Measurements from ENCODE around the gene RILP.

The RILP gene

GRCh38 chr17:1647802-1648171 lies 1.9 kb downstream of the RILP start:
- no peak for DNase-seq

GRCh38 chr17:1646199-1646875 lies 3.3 kb downstream of the RILP start:
- no peak for DNase-seq

DNA sequence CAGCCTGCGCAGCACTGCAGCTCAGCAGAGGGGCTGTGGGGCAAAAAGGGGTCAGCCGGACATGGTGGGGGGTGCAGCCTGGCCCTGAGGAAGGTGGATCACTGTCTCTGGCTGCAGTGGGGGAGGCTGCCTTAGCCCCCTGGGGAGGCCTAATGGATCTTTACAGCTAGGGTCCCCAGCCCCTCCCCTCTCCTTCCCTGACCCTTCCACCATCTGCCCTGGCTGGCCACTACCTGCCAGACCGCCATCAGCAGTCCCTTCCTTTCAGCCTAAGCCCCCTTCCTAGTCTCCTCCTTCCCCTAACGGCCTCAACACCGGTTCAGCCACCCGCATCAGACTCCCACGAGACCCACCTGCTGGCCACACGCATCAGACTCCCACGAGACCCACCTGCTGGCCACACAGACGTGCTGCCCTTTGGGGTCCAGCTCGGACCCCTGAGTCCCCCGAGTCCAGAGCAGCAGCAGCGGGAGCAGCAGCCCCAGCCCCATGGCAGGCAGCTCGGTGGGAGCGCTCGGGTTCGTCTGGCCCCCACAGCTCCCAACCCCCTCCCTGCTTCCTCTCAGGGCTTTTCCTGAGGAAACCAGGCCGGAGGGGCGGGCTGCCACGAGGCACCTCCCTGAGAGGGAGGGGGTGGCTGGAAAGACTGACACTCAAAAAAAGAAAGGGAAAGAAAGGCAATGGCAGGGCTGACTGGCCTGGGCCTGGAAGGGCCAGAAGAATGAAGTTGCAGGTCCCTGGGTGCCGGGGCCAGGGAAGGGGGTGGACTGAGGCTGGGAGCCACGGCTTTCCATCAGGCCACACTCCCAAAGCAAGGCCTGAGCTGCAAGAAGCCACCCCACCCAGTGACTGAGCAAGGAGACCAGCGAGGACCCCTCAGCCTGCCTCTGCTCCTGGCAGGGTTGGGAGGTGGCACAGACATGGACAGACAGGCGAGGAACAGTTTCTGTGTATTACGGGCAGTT lies 4.2 kb downstream of the RILP start, which contains the start of gene SCARF1:
SCARF1 (minus strand) TSS at position 526 of the 965 bp plus-strand sequence; CDS start at position 491, 35 bp downstream.
- no peak for DNase-seq

GRCh38 chr17:1644493-1645206 lies 5.0 kb downstream of the RILP start:
- DNase-seq, result no peak

GRCh38 chr17:1643999-1644492 lies 5.6 kb downstream of the RILP start:
- no peak for DNase-seq

- peak; percentile 90 for DNase-seq
These were observed 6.2 kb downstream of the RILP start for GRCh38 chr17:1643293-1643998.

DNA sequence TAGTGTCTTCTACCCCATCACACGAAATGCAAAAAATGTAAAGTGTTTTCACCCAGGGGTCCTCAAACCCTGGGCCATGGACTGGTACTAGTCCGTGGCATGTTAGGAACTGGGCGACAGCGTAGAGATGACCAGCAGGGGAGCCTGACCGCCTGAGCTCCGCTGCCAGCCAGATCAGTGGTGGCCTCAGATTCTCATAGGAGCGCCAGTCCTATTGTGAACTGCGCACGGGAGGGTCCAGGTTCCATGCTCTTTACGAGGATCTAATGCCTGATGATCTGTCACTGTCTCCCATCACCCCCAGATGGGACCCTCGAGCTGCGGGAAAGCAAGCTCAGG lies 8.6 kb downstream of the RILP start:
- DNase-seq, result no peak

DNA sequence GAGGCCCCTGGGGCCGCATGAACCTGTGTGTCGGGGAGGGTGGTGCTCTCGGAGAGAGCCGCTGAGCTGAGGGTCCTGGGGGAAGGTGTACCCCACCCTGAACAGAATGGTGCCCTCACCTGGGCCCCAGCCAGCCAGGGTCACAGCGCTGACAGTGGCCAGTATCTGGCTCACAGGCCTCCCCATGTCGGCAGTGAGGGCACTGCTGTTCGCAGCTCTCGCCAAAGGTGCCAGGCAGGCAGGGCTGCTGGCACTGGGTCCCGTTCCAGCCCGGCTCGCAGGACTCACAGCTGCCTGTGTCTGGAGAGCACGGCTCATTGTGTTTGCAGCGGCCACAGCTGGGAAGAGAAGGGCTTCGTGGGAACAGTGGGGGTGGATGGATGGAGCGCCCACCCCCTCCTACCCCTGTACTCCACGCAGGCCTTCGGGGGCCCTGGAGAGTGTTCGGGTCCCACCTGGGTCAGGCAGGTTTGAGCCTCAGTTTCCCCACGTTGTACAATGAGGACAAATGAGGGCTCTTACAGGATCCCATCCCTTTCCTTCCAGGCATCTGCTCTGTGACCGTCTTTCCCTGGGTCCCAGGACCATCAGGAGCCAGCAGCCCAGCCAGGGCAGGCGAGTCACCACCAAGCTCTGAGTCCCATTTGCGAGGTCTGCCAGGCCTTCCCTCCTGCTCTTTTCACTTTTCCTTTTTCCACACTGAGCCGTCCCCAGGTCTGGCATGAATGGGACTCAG lies 9.2 kb downstream of the RILP start:
- no peak for DNase-seq

DNA sequence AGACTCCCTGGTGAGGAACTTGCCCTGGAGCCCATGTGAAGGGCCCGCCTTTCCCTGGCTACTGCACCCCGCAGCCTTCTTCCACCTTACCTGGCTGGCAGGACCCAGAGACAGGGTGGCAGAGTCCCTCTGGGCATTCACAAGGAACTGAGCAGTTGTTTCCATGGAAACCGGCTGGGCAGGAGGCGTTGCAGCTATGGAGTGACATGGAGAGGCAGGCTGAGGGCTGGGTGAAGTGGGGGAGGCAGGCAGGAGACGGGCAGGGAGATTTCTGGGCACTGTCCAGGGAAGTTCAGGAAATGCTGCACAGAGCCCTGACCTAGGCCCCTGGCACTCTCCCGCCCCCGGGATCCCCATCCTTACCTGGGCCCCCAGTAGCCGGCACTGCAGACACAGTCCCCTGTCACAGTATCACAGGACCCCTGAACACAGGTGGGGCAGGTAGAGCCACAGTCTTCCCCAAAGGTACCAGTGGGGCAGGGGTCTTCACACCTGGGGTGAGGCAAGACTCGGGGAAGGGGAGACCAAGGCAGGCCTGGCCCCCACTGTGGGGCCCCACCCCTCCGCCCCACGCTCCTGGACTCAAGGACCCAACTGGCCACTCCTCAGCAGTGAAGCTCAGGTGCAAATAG lies 10.0 kb downstream of the RILP start:
- DNase-seq, result peak; percentile 68

GRCh38 chr17:1638624-1639300 lies 10.9 kb downstream of the RILP start:
- DNase-seq, result no peak

- DNase-seq, result no peak
These were observed 11.5 kb downstream of the RILP start for GRCh38 chr17:1638171-1638590.

DNA sequence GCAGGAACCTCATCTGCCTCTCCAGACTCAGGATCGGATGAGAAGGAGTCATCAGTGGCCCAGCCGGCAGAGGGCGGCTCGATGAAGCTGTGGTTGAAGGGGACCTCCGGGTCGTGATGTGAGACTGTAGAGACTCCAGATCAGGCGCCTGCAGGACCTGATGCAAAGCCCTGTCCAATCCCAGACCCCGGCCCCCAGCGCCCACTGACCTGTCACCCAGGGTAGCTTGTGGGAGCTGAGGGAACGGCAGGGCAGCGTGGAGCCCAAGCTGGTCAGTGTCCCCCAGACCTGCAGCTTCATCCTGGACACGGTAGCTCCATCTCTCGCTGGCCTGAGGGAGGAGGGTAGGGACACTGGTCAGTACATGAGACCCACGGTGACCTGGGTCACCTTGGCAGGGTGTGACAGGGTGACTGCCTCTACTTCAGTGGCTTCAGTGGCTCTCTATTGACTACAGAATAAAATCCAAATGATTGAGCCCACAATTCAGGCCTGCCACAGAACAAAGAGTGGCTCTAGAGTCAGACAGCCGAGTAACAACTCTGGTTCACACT lies 12.9 kb downstream of the RILP start:
- DNase-seq, result no peak

DNA sequence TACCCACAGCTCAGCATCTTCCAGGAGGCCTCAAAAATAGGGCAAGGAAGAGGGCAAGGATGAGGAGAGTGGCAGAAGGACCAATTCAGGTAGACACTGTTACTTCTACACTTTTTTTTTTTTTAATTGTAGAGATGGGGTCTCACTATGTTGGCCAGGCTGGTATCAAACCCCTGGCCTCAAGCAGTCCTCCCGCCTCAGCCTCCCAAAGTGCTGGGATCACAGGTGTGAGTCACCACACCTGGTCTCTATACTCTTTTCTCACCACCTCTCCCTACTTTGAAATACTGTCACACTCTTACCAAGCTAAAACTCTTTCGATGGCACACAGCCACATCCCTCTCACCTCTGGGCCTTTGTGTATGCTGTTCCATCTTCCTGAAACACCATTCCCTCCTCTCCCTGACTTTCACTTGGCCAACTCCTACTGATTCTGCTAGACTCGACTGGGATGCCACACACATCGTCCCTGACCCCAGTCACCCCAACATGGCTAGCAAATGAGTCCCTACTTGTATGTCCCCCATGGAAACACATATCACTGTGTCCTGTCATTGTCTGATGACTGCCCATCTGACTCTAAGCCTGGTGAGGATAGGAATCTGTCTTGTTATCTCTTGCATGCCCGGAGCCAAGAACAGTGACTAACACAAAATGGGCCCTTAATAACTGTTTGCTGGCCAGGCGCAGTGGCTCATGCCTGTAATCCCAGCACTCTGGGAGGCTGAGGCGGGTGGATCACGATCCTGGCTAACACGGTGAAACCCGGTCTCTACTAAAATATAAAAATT lies 13.8 kb downstream of the RILP start:
- no peak for DNase-seq

DNA sequence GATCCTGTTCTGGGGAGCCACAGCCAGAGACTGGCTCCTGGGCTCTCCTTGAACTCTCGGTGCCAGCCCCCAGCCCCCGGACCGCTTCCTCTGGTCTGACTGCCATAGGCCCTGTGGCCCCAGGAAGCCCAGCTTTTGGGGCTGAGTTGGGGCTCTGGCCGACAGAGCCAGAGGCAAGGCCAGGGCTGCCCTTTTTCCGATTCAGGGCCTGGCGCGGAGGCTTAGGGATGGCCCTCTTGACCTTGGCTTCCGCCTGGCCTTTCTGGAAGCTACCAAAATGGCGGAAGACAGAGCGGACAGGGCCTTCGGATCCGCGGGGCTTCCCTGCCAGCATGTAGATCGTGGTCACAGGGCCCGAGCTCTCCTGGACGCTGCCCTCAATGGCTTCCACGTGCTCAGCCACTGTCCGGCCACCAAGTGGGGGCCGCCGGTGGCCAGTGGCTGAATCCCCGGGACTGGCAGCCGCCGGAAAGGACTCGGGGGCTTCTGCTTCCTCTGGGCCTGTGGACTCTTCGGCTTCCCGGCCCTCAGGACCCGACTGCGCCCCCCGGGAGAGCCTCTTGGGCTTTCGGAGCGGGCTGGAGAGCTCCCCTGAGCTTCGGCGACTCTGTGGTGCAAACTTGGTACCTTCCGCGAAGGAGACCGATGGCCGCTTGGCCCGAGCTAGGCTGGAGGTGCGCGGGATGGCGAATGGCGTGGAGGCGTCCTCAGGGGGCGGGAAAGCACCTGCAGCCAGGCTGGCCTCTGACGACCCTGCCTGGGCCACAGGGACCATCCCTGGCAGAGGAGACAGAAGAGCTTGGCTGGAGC lies 14.6 kb downstream of the RILP start:
- no peak for DNase-seq

- peak; percentile 20 for DNase-seq
These were observed 19.0 kb downstream of the RILP start for GRCh38 chr17:1630662-1631061.

DNA sequence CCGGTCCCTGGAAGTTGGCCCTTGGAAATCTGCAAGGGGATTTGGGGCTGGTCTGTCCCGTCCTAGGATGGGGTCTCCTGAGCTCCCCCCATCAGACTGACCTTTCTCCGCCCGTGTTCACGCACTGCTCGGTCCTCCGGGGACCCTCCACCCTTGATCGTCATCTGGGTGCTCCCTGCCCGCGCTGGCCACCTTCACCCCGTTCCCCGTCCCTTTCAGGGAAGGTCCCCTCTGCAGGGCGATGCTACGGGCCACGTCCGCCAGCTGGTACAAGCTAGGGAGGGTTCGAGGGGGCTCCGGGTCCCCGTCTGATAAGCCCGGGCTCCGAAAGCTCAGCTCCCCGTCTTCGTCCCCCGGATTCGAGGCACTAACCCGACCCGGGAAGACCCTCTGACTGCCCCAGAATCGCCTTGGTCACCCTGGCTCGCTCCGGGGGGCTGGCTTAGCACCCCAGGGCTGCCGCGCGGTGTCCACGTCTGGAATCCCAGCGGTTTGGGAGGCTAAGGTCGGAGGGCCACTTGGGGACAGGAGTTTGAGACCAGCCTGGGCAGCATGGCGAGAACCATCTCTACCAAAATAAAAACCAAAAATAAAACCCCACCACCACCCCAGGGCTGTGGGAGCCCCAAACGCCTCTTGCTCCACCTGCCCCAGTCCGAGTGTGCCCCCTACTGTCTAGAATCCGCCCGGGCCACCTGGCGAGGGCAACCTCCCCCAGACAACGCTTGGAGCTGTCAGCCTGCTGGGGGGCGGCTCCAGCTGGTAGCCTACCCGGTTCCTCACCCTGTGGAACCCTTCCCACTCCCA lies 20.0 kb downstream of the RILP start:
- DNase-seq, result peak; percentile 61

DNA sequence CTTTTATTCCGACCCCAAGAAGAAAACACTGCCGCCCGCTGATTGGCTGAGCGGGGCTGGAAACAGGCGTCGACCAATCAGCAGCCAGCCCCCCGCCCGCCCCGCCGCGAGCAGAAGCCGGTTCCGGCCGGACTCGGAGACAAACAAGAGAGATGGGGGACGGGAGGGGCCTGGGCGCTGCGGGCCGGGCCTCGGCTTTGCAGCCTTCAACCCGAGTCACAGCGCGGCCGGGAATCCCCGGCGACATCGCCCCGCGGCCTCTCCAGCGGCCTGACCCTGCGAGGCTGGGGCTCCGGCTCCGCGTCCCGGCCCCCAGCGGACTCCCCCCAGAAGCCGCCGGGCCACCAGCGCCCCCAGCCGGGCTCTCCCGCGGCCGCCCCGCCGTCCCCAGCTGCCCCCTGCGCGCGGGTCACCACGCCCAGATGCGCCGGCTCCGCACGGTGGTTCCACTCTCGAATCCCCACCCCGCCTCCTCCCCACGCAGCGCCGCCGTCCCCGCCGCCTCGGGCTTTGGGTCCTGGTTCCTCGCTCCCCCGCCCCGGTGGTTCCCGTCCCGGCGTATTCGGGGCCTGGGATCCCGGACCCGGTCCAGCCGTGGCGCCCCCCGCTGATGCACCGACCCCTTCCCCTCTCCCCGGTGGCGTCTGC lies 20.7 kb downstream of the RILP start:
- DNase-seq, result peak; percentile 96

Data from NCI-H69 (cell line).